Activated CD8-positive, alpha-beta memory T cell treated with anti-CD3 and anti-CD28 coated beads for 36 hours (primary cell): ENCODE data around the gene IBA57. TPM values are rescaled to one million over a fixed set of nuclear protein-coding genes. Genes with fewer than 3 reads are reported as not detected.

ENCODE experiments used
- CTCF ChIA-PET: fragments of 350-600 bp; sonication (Branson Sonifier 250); formaldehyde crosslinking; loops from one replicate; lab custom pipeline; 2021; ENCODE audit warnings: antibody characterized with exemption; lab: Charles Lee
- POLR2A ChIA-PET: fragments of 350-600 bp; sonication (Branson Sonifier 250); formaldehyde crosslinking; loops from one replicate; lab custom pipeline; 2021; ENCODE audit warnings: antibody characterized with exemption; lab: Charles Lee
- total RNA-seq, 2 experiments: library from RNA; stranded (reverse); gene quantifications; one replicate each; pipeline ENCODE4 v1.2.3, GENCODE V29; 2021

The IBA57 gene
- total RNA-seq, result 10 to 100 TPM; 12.6 to 16.3 TPM

- ChIA-PET POLR2A (interaction anchor here (0.6 to 2.2 kb wide), 11 partner anchors 14 to 301 kb away, joined by 3 to 13 read pairs (median 3); partner anchors contain the start of gene GUK1), CTCF (interaction anchor here (0.7 to 3.8 kb wide), 11 partner anchors 9 to 293 kb away, joined by 3 to 22 read pairs (median 7); partner anchors contain the start of gene GUK1)
These were observed at the start of gene IBA57 for GRCh38 chr1:228165372-228166169. TSS of gene IBA57 (plus strand) at chr1:228165804. CDS start at chr1:228165817, 13 bp downstream.

- CTCF ChIA-PET, result no interaction called here
- POLR2A ChIA-PET, result no interaction called here
These were observed 48.3 kb upstream of the IBA57 start for GRCh38 chr1:228117335-228117734.

- ChIA-PET CTCF (interaction anchor here (2.2 kb wide), 1 partner anchor 12 kb away, joined by 12 read pairs; no protein-coding TSS in a partner anchor), POLR2A (no interaction called here)
These were observed 47.6 kb upstream of the IBA57 start for GRCh38 chr1:228118040-228118439.

GRCh38 chr1:228120351-228120750 is 45.3 kb upstream of the IBA57 start:
- CTCF ChIA-PET, result no interaction called here
- POLR2A ChIA-PET, result no interaction called here

GRCh38 chr1:228120857-228121489 is 44.6 kb upstream of the IBA57 start:
- CTCF ChIA-PET, result no interaction called here
- POLR2A ChIA-PET, result no interaction called here

GRCh38 chr1:228122921-228123441 is 42.6 kb upstream of the IBA57 start:
- POLR2A ChIA-PET, result interaction anchor here (0.6 kb wide), 1 partner anchor 336 kb away, joined by 3 read pairs; no protein-coding TSS in a partner anchor

GRCh38 chr1:228123505-228123904 is 42.1 kb upstream of the IBA57 start:
- POLR2A ChIA-PET, result interaction anchor here (0.6 kb wide), 1 partner anchor 335 kb away, joined by 3 read pairs; no protein-coding TSS in a partner anchor
- CTCF ChIA-PET, result no interaction called here

More at GRCh38 chr1:228122921-228123441, 42.6 kb upstream of the IBA57 start:
- CTCF ChIA-PET, result interaction anchor here (1.0 kb wide), 1 partner anchor 8 kb away, joined by 3 read pairs; no protein-coding TSS in a partner anchor

- POLR2A ChIA-PET, result no interaction called here
These were observed 40.4 kb upstream of the IBA57 start for GRCh38 chr1:228125185-228125584.

GRCh38 chr1:228131766-228132165 is 33.8 kb upstream of the IBA57 start:
- ChIA-PET POLR2A (no interaction called here), CTCF (interaction anchor here (1.6 to 2.6 kb wide), 4 partner anchors 13 to 82 kb away, joined by 4 to 22 read pairs (median 9); partner anchors contain the start of gene IBA57)

More at GRCh38 chr1:228125185-228125584, 40.4 kb upstream of the IBA57 start:
- CTCF ChIA-PET, result no interaction called here

GRCh38 chr1:228134591-228134990 is 31.0 kb upstream of the IBA57 start:
- POLR2A ChIA-PET, result no interaction called here
- CTCF ChIA-PET, result interaction anchor here (0.6 to 1.4 kb wide), 2 partner anchors 33 to 1105 kb away, joined by 3 to 5 read pairs; no protein-coding TSS in a partner anchor

GRCh38 chr1:228136901-228137300 is 28.7 kb upstream of the IBA57 start:
- CTCF ChIA-PET, result interaction anchor here (0.6 to 2.2 kb wide), 3 partner anchors 11 to 138 kb away, joined by 3 to 5 read pairs (median 5); partner anchors contain the start of gene IBA57
- POLR2A ChIA-PET, result interaction anchor here (1.2 kb wide), 1 partner anchor 30 kb away, joined by 3 read pairs; no protein-coding TSS in a partner anchor

GRCh38 chr1:228139406-228139930 is 26.1 kb upstream of the IBA57 start:
- ChIA-PET CTCF (interaction anchor here (1.3 to 1.8 kb wide), 3 partner anchors 9 to 75 kb away, joined by 3 to 8 read pairs (median 5); no protein-coding TSS in a partner anchor), POLR2A (interaction anchor here (1.9 kb wide), 1 partner anchor 26 kb away, joined by 13 read pairs; the partner anchor contains the start of gene IBA57)

GRCh38 chr1:228139931-228140723 is 25.5 kb upstream of the IBA57 start, which contains the start of gene GUK1:
TSS of gene GUK1 (plus strand) at chr1:228140279. CDS start at chr1:228140303, 24 bp downstream.
- ChIA-PET CTCF (interaction anchor here (1.3 to 1.8 kb wide), 2 partner anchors 25 to 74 kb away, joined by 3 to 8 read pairs; no protein-coding TSS in a partner anchor), POLR2A (interaction anchor here (0.8 to 1.9 kb wide), 5 partner anchors 17 to 262 kb away, joined by 3 to 13 read pairs (median 4); partner anchors contain the start of gene IBA57)

GRCh38 chr1:228140724-228141225 is 24.8 kb upstream of the IBA57 start:
- POLR2A ChIA-PET, result interaction anchor here (0.8 to 1.9 kb wide), 5 partner anchors 16 to 261 kb away, joined by 3 to 13 read pairs (median 4); partner anchors contain the start of gene IBA57
- CTCF ChIA-PET, result interaction anchor here (1.3 to 1.8 kb wide), 2 partner anchors 24 to 73 kb away, joined by 3 to 8 read pairs; no protein-coding TSS in a partner anchor

GRCh38 chr1:228141226-228142044 is 24.2 kb upstream of the IBA57 start:
- ChIA-PET POLR2A (interaction anchor here (0.6 to 0.9 kb wide), 2 partner anchors 335 to 375 kb away, joined by 3 to 4 read pairs; no protein-coding TSS in a partner anchor), CTCF (interaction anchor here (1.2 to 2.3 kb wide), 4 partner anchors 11 to 24 kb away, joined by 3 to 11 read pairs (median 6); partner anchors contain the start of gene IBA57)

GRCh38 chr1:228142155-228142691 is 23.4 kb upstream of the IBA57 start:
- POLR2A ChIA-PET, result interaction anchor here (0.6 to 0.9 kb wide), 2 partner anchors 334 to 376 kb away, joined by 3 to 4 read pairs; no protein-coding TSS in a partner anchor
- CTCF ChIA-PET, result interaction anchor here (1.2 to 2.3 kb wide), 3 partner anchors 10 to 23 kb away, joined by 3 to 11 read pairs (median 4); partner anchors contain the start of gene IBA57
